ENCODE measurements around the gene LYRM2. TPM values are rescaled to one million over a fixed set of nuclear protein-coding genes. Genes with fewer than 3 reads are reported as not detected.
A peak's percentile ranks its signal among the peaks of the same experiment; 100 is the strongest.

The LYRM2 gene
- polyA plus RNA-seq, 1 donor from 2014 or later = 77.2 TPM

DNA sequence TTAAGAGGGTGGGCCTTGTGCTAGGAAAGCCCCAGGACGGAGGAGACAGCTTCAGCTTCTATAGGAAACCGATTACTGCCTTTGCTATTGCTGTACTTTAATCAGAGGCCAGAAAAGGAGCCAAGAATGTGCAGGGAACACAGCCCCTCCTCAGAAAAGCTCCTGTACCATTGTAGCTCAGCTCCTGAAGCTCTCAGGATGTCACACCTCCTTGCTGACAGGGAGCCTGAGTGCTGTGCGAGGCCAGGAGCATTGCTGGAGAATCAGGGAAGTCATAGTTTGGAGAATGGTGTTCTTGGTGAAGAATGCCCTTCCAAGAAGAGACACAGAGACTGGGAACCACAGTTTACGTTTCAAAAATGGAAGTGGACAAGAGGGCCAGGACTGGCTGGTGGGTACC lies 46.8 kb downstream of the LYRM2 start:
- Mint-ChIP-seq H3K4me1 (peaks cover 9 to 17% (median 14%) of the 10 kb centered on the region in 3 donors), H3K4me3 (no peak overlapping the region), H3K9me3 (peaks cover 3 to 7% (median 5%) of the 10 kb centered on the region in 3 donors), H3K27ac (no peak overlapping the region), H3K27me3 (no peaks in the 10 kb centered on the region), H3K36me3 (no peaks in the 10 kb centered on the region)

- no peaks in the 10 kb centered on the region for H3K36me3 Mint-ChIP-seq
- no peaks in the 10 kb centered on the region for H3K9me3 Mint-ChIP-seq
- peaks cover 0 to 7% (median 0%) of the 10 kb centered on the region in 3 donors for H3K4me1 Mint-ChIP-seq
- H3K4me3 Mint-ChIP-seq = no peak overlapping the region
- H3K27me3 Mint-ChIP-seq = no peaks in the 10 kb centered on the region
- no peak overlapping the region for H3K27ac Mint-ChIP-seq
These were observed 48.4 kb downstream of the LYRM2 start for GRCh38 chr6:89590133-89590532.

DNA sequence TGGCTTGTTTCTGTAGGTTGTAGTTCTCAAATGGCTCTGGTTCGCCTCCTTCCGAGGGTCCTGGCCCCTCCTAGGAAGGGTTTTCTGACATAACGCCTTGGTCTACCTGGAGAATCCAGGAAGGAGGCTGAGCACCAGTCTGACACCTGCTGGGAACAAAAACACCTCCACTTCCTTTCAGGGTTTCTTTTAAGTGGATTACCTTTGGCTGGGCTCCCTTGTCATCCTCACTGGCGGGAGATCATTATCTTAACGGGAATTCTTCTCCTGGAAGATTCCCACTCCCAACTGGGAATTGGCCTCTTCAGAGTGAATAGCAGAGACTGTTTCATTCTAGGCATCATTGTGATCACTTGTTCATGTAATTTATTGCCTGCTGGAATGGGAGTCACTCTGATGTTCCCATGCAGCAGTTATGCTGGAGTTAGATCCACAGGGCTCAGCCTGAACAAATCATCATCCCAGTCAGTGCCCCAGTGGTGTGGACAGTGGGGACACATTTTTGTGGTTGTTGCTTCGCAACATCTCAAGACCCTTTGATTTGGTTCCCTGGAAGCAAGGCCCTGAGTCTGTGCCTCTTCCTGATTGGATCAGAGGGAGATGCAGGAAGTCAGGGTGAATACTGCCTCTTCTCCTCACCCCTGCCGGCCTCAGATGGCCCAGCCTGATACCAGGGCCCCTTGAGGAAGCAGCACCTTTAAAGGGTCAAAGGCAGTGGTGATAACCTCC lies 49.1 kb downstream of the LYRM2 start:
- Mint-ChIP-seq H3K9me3 (no peaks in the 10 kb centered on the region), H3K27ac (no peak overlapping the region), H3K36me3 (no peaks in the 10 kb centered on the region), H3K4me3 (no peak overlapping the region), H3K27me3 (no peaks in the 10 kb centered on the region), H3K4me1 (peaks cover 0 to 7% (median 0%) of the 10 kb centered on the region in 3 donors)

- peaks cover 2% of the 10 kb centered on the region for H3K36me3 Mint-ChIP-seq
- H3K27me3 Mint-ChIP-seq = no peaks in the 10 kb centered on the region
- no peak overlapping the region for H3K27ac Mint-ChIP-seq
- no peaks in the 10 kb centered on the region for H3K9me3 Mint-ChIP-seq
- no peak overlapping the region for H3K4me3 Mint-ChIP-seq
- H3K4me1 Mint-ChIP-seq = no peaks in the 10 kb centered on the region
These were observed 53.4 kb downstream of the LYRM2 start for GRCh38 chr6:89585154-89585553.

DNA sequence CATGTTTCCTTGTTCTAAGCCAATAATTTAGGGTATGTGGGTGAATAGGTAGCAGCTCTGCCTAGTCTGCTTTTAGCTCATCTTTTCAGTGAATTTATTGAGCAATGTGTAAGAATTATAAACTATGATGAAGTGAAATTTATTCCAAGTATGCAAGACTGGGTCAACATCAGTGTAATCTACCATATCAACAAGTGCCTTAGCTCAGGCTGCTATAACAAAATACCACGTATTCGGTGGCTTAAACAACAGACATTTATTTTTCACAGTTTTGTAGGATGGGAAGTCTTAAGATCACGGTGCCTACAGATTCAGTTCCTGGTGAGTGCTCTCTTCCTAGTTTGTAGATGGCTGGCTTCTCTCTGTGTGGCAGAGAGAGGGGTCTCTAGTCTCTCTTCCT lies 54.0 kb downstream of the LYRM2 start:
- Mint-ChIP-seq H3K4me1 (no peaks in the 10 kb centered on the region), H3K36me3 (peaks cover 2% of the 10 kb centered on the region)

DNA sequence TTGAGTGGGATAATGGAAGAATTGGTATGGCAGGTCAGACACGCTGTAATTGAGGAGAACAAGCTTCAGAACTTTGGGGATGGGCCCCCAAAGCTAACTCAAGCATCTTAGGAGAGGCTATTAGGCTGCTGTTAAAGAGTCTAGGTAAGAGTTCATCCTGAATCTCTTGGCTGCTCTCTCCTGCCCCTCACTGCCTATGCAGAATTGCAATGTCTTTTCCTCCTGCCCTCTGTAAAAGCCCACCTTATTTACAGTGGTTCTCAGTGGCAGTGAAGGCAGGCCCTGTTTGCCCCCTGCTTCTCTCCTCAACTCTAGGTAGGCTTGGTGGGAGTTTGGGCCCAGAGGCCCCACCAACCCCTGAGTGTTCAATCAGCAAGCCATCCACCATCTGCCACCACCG lies 55.0 kb downstream of the LYRM2 start:
- H3K27me3 Mint-ChIP-seq = no peaks in the 10 kb centered on the region
- H3K27ac Mint-ChIP-seq = no peak overlapping the region

More for the DNA sequence above, 54.0 kb downstream of the LYRM2 start:
- H3K4me3 Mint-ChIP-seq = no peak overlapping the region
- no peaks in the 10 kb centered on the region for H3K27me3 Mint-ChIP-seq
- H3K27ac Mint-ChIP-seq = no peak overlapping the region
- no peaks in the 10 kb centered on the region for H3K9me3 Mint-ChIP-seq

DNA sequence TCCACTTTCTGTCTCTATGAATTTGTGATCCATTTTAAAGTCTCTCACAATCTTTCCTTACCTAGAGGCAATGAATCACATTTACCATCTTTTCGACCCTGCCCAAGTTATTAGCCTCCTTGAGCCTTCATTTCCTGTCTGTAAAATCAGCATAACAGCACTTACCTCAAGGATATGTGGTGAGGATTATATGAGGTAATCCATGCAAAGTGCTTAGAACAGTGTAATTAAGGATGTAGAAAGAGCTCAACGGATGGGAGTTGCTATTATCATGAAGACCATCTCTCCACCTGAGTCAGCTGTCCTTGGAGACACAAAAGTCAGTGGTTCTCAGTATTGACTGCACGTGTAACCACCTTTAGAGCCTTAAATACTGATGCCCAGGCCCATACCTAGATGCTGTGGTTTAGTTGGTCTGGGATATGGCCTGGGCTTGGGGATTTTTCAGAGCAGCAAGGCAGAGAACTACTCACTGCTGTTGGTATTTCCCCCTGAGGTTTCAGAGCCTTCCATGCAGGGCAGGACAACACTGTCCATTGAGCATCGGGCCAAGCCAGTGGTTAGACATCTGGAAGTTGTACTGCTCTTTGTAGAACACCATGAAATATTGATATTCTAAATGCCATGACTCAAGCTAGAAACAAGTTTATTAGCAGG lies 55.8 kb downstream of the LYRM2 start:
- Mint-ChIP-seq H3K36me3 (peaks cover 2% of the 10 kb centered on the region), H3K4me1 (no peaks in the 10 kb centered on the region), H3K27ac (no peak overlapping the region), H3K9me3 (no peaks in the 10 kb centered on the region), H3K27me3 (no peaks in the 10 kb centered on the region), H3K4me3 (no peak overlapping the region)

More for the DNA sequence above, 55.0 kb downstream of the LYRM2 start:
- H3K9me3 Mint-ChIP-seq = no peaks in the 10 kb centered on the region
- H3K36me3 Mint-ChIP-seq = peaks cover 2% of the 10 kb centered on the region
- H3K4me1 Mint-ChIP-seq = no peaks in the 10 kb centered on the region
- no peak overlapping the region for H3K4me3 Mint-ChIP-seq

GRCh38 chr6:89581689-89582088 lies 56.9 kb downstream of the LYRM2 start:
- Mint-ChIP-seq H3K27ac (no peak overlapping the region), H3K27me3 (no peaks in the 10 kb centered on the region), H3K9me3 (no peaks in the 10 kb centered on the region), H3K4me3 (no peak overlapping the region), H3K36me3 (peaks cover 3% of the 10 kb centered on the region), H3K4me1 (no peaks in the 10 kb centered on the region)

DNA sequence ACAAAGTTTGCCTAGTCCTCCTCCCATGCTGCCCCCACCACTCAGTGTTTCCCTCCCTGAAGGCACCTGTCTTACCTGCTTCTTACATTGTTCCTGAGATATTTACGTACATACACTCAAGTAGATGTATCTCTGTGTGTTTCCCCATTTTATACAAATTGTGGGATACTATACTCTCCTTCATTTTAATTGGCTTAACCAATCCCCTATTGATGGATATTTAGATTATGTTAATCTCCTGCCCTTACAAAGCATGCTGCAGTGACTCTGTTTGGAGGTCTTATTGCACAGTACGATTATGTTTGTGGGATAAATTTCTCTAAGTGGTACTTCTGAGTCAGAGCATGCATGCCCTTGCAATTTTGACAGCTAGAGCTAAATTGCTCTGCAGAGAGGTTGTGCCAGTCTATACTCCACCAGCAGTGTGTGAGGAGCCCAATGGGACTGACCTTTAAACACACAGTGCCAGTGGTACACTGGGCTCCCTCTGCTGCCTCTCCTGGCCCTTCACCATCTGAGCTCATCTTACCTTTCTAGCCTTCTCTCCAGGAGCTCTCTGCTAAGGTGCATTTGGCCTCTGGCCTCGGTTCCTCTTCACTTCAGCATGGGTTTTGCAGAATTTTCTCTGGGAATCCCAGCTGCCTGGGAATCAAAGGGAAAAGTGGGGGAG lies 57.4 kb downstream of the LYRM2 start:
- Mint-ChIP-seq H3K36me3 (peaks cover 3% of the 10 kb centered on the region), H3K4me3 (no peak overlapping the region), H3K27ac (no peak overlapping the region), H3K27me3 (no peaks in the 10 kb centered on the region), H3K9me3 (no peaks in the 10 kb centered on the region), H3K4me1 (no peaks in the 10 kb centered on the region)

DNA sequence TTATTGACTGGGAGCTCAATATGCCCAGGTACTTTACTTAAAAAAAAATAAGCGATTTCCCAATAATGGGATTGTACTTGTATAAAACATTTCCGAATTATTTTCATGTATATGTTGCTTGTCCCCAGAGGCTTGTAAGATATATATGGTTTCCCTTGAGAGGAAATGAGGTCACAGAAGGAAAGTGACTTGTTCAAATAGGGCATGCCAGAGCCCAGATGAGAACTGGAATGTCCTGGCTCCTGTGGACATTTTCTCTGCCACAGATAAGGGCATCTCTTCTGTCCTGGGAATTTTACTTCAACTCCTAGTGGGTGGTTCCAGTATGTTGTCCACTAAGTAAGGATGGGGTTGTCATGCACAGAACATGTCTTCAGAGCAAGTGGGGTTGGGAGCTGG lies 63.0 kb downstream of the LYRM2 start:
- Mint-ChIP-seq H3K9me3 (peaks cover 0 to 2% (median 0%) of the 10 kb centered on the region in 3 donors), H3K4me3 (no peak overlapping the region), H3K36me3 (peaks cover 2% of the 10 kb centered on the region), H3K27ac (no peak overlapping the region), H3K27me3 (no peaks in the 10 kb centered on the region), H3K4me1 (peaks cover 0 to 3% (median 0%) of the 10 kb centered on the region in 3 donors)

DNA sequence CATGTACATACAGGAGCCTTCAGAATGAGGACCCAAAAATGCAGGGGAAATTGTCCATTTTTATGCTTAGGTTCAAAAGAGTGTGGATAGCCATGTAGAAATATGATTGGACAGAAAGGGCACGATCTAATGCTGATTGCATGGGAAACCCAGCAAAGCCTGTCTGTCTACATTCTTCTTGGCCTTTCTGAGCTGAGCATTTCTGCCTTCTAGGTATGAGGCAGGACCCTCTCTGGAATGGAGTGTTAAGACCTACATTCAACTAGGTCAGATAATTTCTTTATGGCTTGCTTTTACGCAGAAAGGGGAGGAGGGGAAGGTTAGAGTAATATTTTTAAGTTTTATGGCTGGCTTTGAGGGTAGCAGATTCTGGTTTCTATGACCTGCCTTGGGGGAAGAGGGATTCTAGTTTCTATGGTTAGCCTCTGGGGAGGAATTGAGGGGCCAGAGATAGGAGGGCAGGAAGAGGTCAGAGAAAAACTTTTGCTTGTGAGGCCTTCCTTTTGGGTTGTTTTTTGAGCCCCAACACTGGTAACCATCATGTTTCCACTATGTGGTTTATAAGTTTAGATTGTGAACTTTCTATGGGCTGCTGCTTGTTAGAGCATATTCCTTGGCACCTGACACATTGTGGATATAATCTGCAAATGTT lies 63.5 kb downstream of the LYRM2 start:
- H3K27me3 Mint-ChIP-seq = peaks cover 1% of the 10 kb centered on the region
- H3K27ac Mint-ChIP-seq = no peak overlapping the region
- peaks cover 2% of the 10 kb centered on the region for H3K36me3 Mint-ChIP-seq
- no peak overlapping the region for H3K4me3 Mint-ChIP-seq
- H3K4me1 Mint-ChIP-seq = peaks cover 0 to 3% (median 0%) of the 10 kb centered on the region in 3 donors
- H3K9me3 Mint-ChIP-seq = peaks cover 0 to 2% (median 0%) of the 10 kb centered on the region in 3 donors

- Mint-ChIP-seq H3K36me3 (no peaks in the 10 kb centered on the region), H3K9me3 (peaks cover 0 to 2% (median 2%) of the 10 kb centered on the region in 3 donors), H3K4me3 (peak overlapping the region in 1 of 4 donors; percentile 6), H3K4me1 (no peaks in the 10 kb centered on the region), H3K27ac (no peak overlapping the region), H3K27me3 (peaks cover 1% of the 10 kb centered on the region)
These were observed 70.7 kb downstream of the LYRM2 start for GRCh38 chr6:89567630-89568390.

GRCh38 chr6:89566930-89567629 lies 71.5 kb downstream of the LYRM2 start:
- H3K27me3 Mint-ChIP-seq = peaks cover 1% of the 10 kb centered on the region
- H3K9me3 Mint-ChIP-seq = peaks cover 0 to 2% (median 2%) of the 10 kb centered on the region in 3 donors
- H3K4me3 Mint-ChIP-seq = peak overlapping the region in 1 of 4 donors; percentile 6
- H3K27ac Mint-ChIP-seq = no peak overlapping the region
- no peaks in the 10 kb centered on the region for H3K36me3 Mint-ChIP-seq
- H3K4me1 Mint-ChIP-seq = no peaks in the 10 kb centered on the region
